Left ventricle myocardium inferior (tissue), 1 donor: ENCODE data around the gene UBE2E2. TPM values are rescaled to one million over a fixed set of nuclear protein-coding genes. Genes with fewer than 3 reads are reported as not detected.

Experiments used
- DNase-seq: peaks from one replicate; pipeline ENCODE4 v3.0.0-alpha.2; 2020
- H3K27ac ChIP-seq: fragments of 200-600 bp; replicated peaks from 2 replicates; pipeline ENCODE4 v1.8.0; 2021
- H3K27me3 ChIP-seq: fragments of 200-600 bp; 2 replicates; pipeline ENCODE4 v1.8.0; 2021; ENCODE audit warnings: low read depth
- H3K36me3 ChIP-seq: fragments of 200-600 bp; 2 replicates; pipeline ENCODE4 v1.8.0; 2021
- H3K4me1 ChIP-seq: fragments of 200-600 bp; 2 replicates; pipeline ENCODE4 v1.8.0; 2021
- H3K4me3 ChIP-seq: fragments of 200-600 bp; 2 replicates; pipeline ENCODE4 v1.8.0; 2021; ENCODE audit warnings: mild to moderate bottlenecking, moderate library complexity
- H3K9me3 ChIP-seq: fragments of 200-600 bp; replicated peaks from 2 replicates; pipeline ENCODE4 v1.8.0; 2021
- CTCF ChIP-seq: fragments of 200-600 bp; IDR thresholded peaks from 2 replicates; pipeline ENCODE4 v1.8.0; 2021; ENCODE audit warnings: antibody characterized with exemption, mild to moderate bottlenecking, borderline replicate concordance
- intact Hi-C: fragments of 100-400 bp; cut with micrococcal nuclease; formaldehyde crosslinking; loops from one replicate; pipeline ENCODE4 v1.11.0; 2022
- total RNA-seq: library from RNA; stranded (reverse); fragmentation: NEBNext Ultra II Directional; extraction: Animal tissue kit (Norgen Biotek cat#: 25700); gene quantifications from one replicate; pipeline ENCODE4 v1.2.1, GENCODE V29; 2021
- donor health status: DM: no; HTN: yes; CAD: no; lungs with severe emphysema.

Gene UBE2E2
- total RNA-seq, 1 donor from 2014 or later, result 47.2 TPM

GRCh38 chr3:23396746-23397145 lies 193.6 kb downstream of the UBE2E2 start:
- H3K36me3 ChIP-seq, result no peaks in the 10 kb centered on the region
- H3K27ac ChIP-seq, result no peak overlapping the region
- no peaks in the 10 kb centered on the region for H3K27me3 ChIP-seq
- no peak for DNase-seq
- intact Hi-C loops, result no loop called here
- no peak overlapping the region for H3K4me3 ChIP-seq
- no peaks in the 10 kb centered on the region for H3K9me3 ChIP-seq
- peaks cover 10% of the 10 kb centered on the region for H3K4me1 ChIP-seq
- no peak for TF ChIP-seq CTCF

DNA sequence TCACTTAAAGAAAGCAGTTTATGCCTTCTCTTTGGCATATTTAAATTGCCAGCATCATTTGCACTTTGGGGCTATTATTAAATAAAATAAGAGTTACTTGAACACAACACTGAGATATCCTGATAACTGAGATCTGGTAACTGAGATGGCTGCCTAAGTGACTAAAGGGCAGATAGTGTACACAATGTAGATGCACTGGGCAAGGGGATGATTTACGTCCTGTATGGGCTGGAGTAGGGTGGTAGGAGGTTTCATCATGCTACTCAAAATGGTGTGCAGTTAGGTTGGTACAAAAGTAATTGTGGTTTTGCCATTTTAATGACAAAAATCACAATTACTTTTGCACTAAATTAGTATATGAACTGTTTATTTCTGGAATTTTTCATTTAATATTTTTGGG lies 196.1 kb downstream of the UBE2E2 start:
- Histone ChIP-seq H3K4me1 (peaks cover 8% of the 10 kb centered on the region), H3K27me3 (no peaks in the 10 kb centered on the region), H3K27ac (no peak overlapping the region), H3K4me3 (no peak overlapping the region), H3K9me3 (no peaks in the 10 kb centered on the region), H3K36me3 (no peaks in the 10 kb centered on the region)
- TF ChIP-seq CTCF, result no peak
- no peak for DNase-seq
- intact Hi-C loops, result no loop called here

- intact Hi-C loops, result no loop called here
These were observed 199.8 kb downstream of the UBE2E2 start for GRCh38 chr3:23402728-23403492.

DNA sequence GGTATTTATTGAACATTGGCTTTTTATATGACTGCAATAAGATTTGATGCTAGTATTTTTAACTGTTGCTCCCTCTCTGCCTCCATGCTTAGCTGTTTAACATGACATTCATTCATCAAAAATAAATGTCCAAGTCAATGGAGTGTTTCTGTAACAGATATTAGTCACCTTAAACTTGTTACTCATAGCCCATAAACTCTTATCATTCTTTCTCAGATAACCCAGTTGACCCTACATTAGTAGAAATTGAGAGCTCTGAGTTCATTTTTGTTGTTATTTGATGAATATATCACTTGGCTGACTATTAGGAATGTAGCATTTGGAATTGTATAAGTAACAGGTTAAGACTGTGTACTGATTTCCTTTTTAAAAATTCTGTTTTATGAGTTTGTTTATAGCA lies 201.1 kb downstream of the UBE2E2 start:
- TF ChIP-seq CTCF, result no peak
- Histone ChIP-seq H3K4me1 (peaks cover 18% of the 10 kb centered on the region), H3K9me3 (no peaks in the 10 kb centered on the region), H3K27ac (no peak overlapping the region), H3K27me3 (no peaks in the 10 kb centered on the region), H3K36me3 (no peaks in the 10 kb centered on the region), H3K4me3 (no peak overlapping the region)
- no peak for DNase-seq
- intact Hi-C loops, result no loop called here

More at GRCh38 chr3:23402728-23403492, 199.8 kb downstream of the UBE2E2 start:
- DNase-seq, result no peak
- Histone ChIP-seq H3K27ac (no peak overlapping the region), H3K9me3 (no peaks in the 10 kb centered on the region), H3K4me3 (no peak overlapping the region), H3K27me3 (no peaks in the 10 kb centered on the region), H3K36me3 (no peaks in the 10 kb centered on the region), H3K4me1 (peaks cover 18% of the 10 kb centered on the region)
- TF ChIP-seq CTCF, result no peak

GRCh38 chr3:23405081-23405480 lies 202.0 kb downstream of the UBE2E2 start:
- H3K9me3 ChIP-seq, result no peaks in the 10 kb centered on the region
- DNase-seq, result no peak
- no peaks in the 10 kb centered on the region for H3K27me3 ChIP-seq
- no peaks in the 10 kb centered on the region for H3K36me3 ChIP-seq
- intact Hi-C loops, result no loop called here
- no peak overlapping the region for H3K27ac ChIP-seq
- H3K4me1 ChIP-seq, result peaks cover 19% of the 10 kb centered on the region
- H3K4me3 ChIP-seq, result no peak overlapping the region
- no peak for TF ChIP-seq CTCF
